ENCODE measurements around the gene IL20RB.

The IL20RB gene

GRCh38 chr3:137041251-137041650, 83.5 kb downstream of the IL20RB start:
- no peak for DNase-seq
- intact Hi-C loops (cut with DNase I; ENCODE audit: low total_unique reads) = no loop called here

GRCh38 chr3:137041686-137042085, 83.9 kb downstream of the IL20RB start:
- TF ChIP-seq CTCF (IDR thresholded peaks at IDR 0.05) = no peak
- peaks cover 0 to 3% of the 10 kb centered on the region in 2 donors for H3K27me3 ChIP-seq
- H3K4me1 ChIP-seq = no peaks in the 10 kb centered on the region
- DNase-seq = no peak
- no peak overlapping the region for H3K4me3 ChIP-seq
- no peaks in the 10 kb centered on the region for H3K36me3 ChIP-seq
- no peak overlapping the region for H3K27ac ChIP-seq
- H3K9me3 ChIP-seq = no peaks in the 10 kb centered on the region
- intact Hi-C loops (cut with DNase I; ENCODE audit: low total_unique reads) = no loop called here

More at GRCh38 chr3:137041251-137041650, 83.5 kb downstream of the IL20RB start:
- Histone ChIP-seq H3K27me3 (peaks cover 0 to 3% of the 10 kb centered on the region in 2 donors), H3K4me3 (no peak overlapping the region), H3K27ac (no peak overlapping the region), H3K4me1 (no peaks in the 10 kb centered on the region), H3K36me3 (no peaks in the 10 kb centered on the region), H3K9me3 (no peaks in the 10 kb centered on the region)
- no peak for TF ChIP-seq CTCF (IDR thresholded peaks at IDR 0.05)

GRCh38 chr3:137046747-137047146, 89.0 kb downstream of the IL20RB start:
- Histone ChIP-seq H3K4me1 (no peaks in the 10 kb centered on the region), H3K36me3 (no peaks in the 10 kb centered on the region), H3K27me3 (peaks cover 0 to 6% of the 10 kb centered on the region in 2 donors), H3K9me3 (no peaks in the 10 kb centered on the region), H3K4me3 (no peak overlapping the region), H3K27ac (no peak overlapping the region)
- TF ChIP-seq CTCF (IDR thresholded peaks at IDR 0.05) = no peak
- no peak for DNase-seq
- intact Hi-C loops (cut with DNase I; ENCODE audit: low total_unique reads) = no loop called here

- Histone ChIP-seq H3K27me3 (peaks cover 0 to 6% of the 10 kb centered on the region in 2 donors), H3K4me1 (no peaks in the 10 kb centered on the region), H3K9me3 (no peaks in the 10 kb centered on the region), H3K4me3 (no peak overlapping the region), H3K36me3 (no peaks in the 10 kb centered on the region), H3K27ac (no peak overlapping the region)
- DNase-seq = no peak
- intact Hi-C loops (cut with DNase I; ENCODE audit: low total_unique reads) = no loop called here
- no peak for TF ChIP-seq CTCF (IDR thresholded peaks at IDR 0.05)
Observed at GRCh38 chr3:137047240-137047639, 89.5 kb downstream of the IL20RB start.

GRCh38 chr3:137050281-137050680, 92.5 kb downstream of the IL20RB start:
- Histone ChIP-seq H3K36me3 (no peaks in the 10 kb centered on the region), H3K4me3 (no peak overlapping the region), H3K27me3 (peaks cover 0 to 6% of the 10 kb centered on the region in 2 donors), H3K9me3 (no peaks in the 10 kb centered on the region), H3K27ac (no peak overlapping the region), H3K4me1 (no peaks in the 10 kb centered on the region)
- no peak for TF ChIP-seq CTCF (IDR thresholded peaks at IDR 0.05)
- DNase-seq = no peak
- intact Hi-C loops (cut with DNase I; ENCODE audit: low total_unique reads) = no loop called here

- intact Hi-C loops (cut with DNase I; ENCODE audit: low total_unique reads) = no loop called here
- H3K4me3 ChIP-seq = no peak overlapping the region
- H3K4me1 ChIP-seq = no peaks in the 10 kb centered on the region
- no peaks in the 10 kb centered on the region for H3K36me3 ChIP-seq
- H3K9me3 ChIP-seq = no peaks in the 10 kb centered on the region
- TF ChIP-seq CTCF (IDR thresholded peaks at IDR 0.05) = no peak
- H3K27ac ChIP-seq = no peak overlapping the region
- peaks cover 0 to 3% of the 10 kb centered on the region in 2 donors for H3K27me3 ChIP-seq
- no peak for DNase-seq
Observed at GRCh38 chr3:137052298-137052697, 94.5 kb downstream of the IL20RB start.
